OCI-LY3 (cell line): ENCODE measurements around the gene SIGLEC9.

Experiments used
- H2AFZ ChIP-seq: fragments of 200-600, 300-600 bp; shearing (Covaris generic); 2 replicates; pipeline ENCODE4 v1.6.0; 2014; ENCODE audit warnings: antibody characterized with exemption, low read depth, low read length
- H3K27ac ChIP-seq: fragments of 200-600, 300-600 bp; sonication (generic); 2 replicates; pipeline ENCODE4 v1.5.1; 2014; ENCODE audit warnings: mild to moderate bottlenecking, low read length, moderate library complexity, mixed read lengths
- H3K27me3 ChIP-seq: fragments of 200-600, 300-600 bp; sonication (generic); 2 replicates; pipeline ENCODE4 v1.6.1; 2014; ENCODE audit warnings: low read depth, low read length, mixed read lengths
- H3K36me3 ChIP-seq: fragments of 200-600, 300-600 bp; sonication (generic); replicated peaks from 2 replicates; pipeline ENCODE3; 2014; ENCODE audit warnings: low read depth, low read length, mixed read lengths
- H3K4me1 ChIP-seq: fragments of 300-600, 200-600 bp; sonication (generic); 2 replicates; pipeline ENCODE4 v1.6.1; 2014; ENCODE audit warnings: low read length, mixed read lengths
- H3K4me2 ChIP-seq: fragments of 200-600, 300-600 bp; sonication (generic); 2 replicates; pipeline ENCODE4 v1.6.1; 2014; ENCODE audit warnings: low read length, mixed read lengths
- H3K4me3 ChIP-seq: fragments of 300-600, 200-600 bp; sonication (generic); 2 replicates; pipeline ENCODE4 v1.5.1; 2014; ENCODE audit warnings: antibody characterized with exemption, mild to moderate bottlenecking, low read length, moderate library complexity
- H3K79me2 ChIP-seq: fragments of 300-600, 200-600 bp; shearing (Covaris generic); 2 replicates; pipeline ENCODE4 v1.6.1; 2014; ENCODE audit warnings: mild to moderate bottlenecking, low read length, mixed read lengths
- H3K9ac ChIP-seq: fragments of 300-600, 200-600 bp; shearing (Covaris generic); 2 replicates; pipeline ENCODE4 v1.6.0; 2014; ENCODE audit warnings: mild to moderate bottlenecking, low read length, moderate library complexity
- H3K9me3 ChIP-seq: fragments of 200-600, 300-600 bp; shearing (Covaris generic); 2 replicates; pipeline ENCODE4 v1.6.1; 2014; ENCODE audit warnings: low read length, mixed read lengths; ENCODE audit not compliant: insufficient read depth
- H4K20me1 ChIP-seq: fragments of 200-600, 300-600 bp; sonication (generic); 2 replicates; pipeline ENCODE4 v1.6.1; 2016; ENCODE audit warnings: low read length, mixed read lengths; ENCODE audit not compliant: insufficient read depth
- CTCF ChIP-seq: fragments of 200-600, 300-600 bp; sonication (generic); IDR thresholded peaks from 2 replicates; pipeline ENCODE4 v1.5.1; 2014; ENCODE audit warnings: antibody characterized with exemption, low read length, low read depth
- EZH2phosphoT487 ChIP-seq: fragments of 200-600 bp; shearing (Covaris generic); IDR thresholded peaks from 2 replicates; pipeline ENCODE4 v1.6.1; 2018; ENCODE audit warnings: antibody characterized with exemption, mixed run types, low read depth

Gene SIGLEC9

GRCh38 chr19:51122112-51122981 lies 2.4 kb upstream of the SIGLEC9 start:
- no peak for TF ChIP-seq CTCF
- TF ChIP-seq EZH2phosphoT487 = no peak
- Histone ChIP-seq H4K20me1 (no peaks in the 10 kb centered on the region), H3K4me1 (no peaks in the 10 kb centered on the region), H3K27ac (no peak overlapping the region), H2AFZ (no peak overlapping the region), H3K79me2 (no peaks in the 10 kb centered on the region), H3K9ac (no peak overlapping the region), H3K27me3 (peaks cover 11% of the 10 kb centered on the region; the same call in 1 of the 2 replicates), H3K4me2 (no peak overlapping the region), H3K36me3 (no peaks in the 10 kb centered on the region), H3K9me3 (no peaks in the 10 kb centered on the region), H3K4me3 (no peak overlapping the region)

GRCh38 chr19:51123381-51123800 lies 1.3 kb upstream of the SIGLEC9 start:
- no peak overlapping the region for H3K4me3 ChIP-seq
- H3K9me3 ChIP-seq = no peaks in the 10 kb centered on the region
- H3K4me2 ChIP-seq = no peak overlapping the region
- peaks cover 5% of the 10 kb centered on the region for H3K4me1 ChIP-seq
- H2AFZ ChIP-seq = no peak overlapping the region
- no peak overlapping the region for H3K27ac ChIP-seq
- no peaks in the 10 kb centered on the region for H3K79me2 ChIP-seq
- TF ChIP-seq CTCF = no peak
- no peak for TF ChIP-seq EZH2phosphoT487
- H3K36me3 ChIP-seq = no peaks in the 10 kb centered on the region
- no peak overlapping the region for H3K9ac ChIP-seq
- no peaks in the 10 kb centered on the region for H4K20me1 ChIP-seq
- peaks cover 7% of the 10 kb centered on the region; the same call in 1 of the 2 replicates for H3K27me3 ChIP-seq

GRCh38 chr19:51123802-51124201 lies 904 bp upstream of the SIGLEC9 start:
- no peaks in the 10 kb centered on the region for H3K9me3 ChIP-seq
- H3K79me2 ChIP-seq = no peaks in the 10 kb centered on the region
- no peak overlapping the region for H3K4me2 ChIP-seq
- no peak overlapping the region for H3K27ac ChIP-seq
- peaks cover 5% of the 10 kb centered on the region for H3K4me1 ChIP-seq
- H3K27me3 ChIP-seq = peaks cover 8% of the 10 kb centered on the region
- no peaks in the 10 kb centered on the region for H4K20me1 ChIP-seq
- H2AFZ ChIP-seq = no peak overlapping the region
- H3K36me3 ChIP-seq = no peaks in the 10 kb centered on the region
- TF ChIP-seq EZH2phosphoT487 = no peak
- TF ChIP-seq CTCF = no peak
- no peak overlapping the region for H3K4me3 ChIP-seq
- H3K9ac ChIP-seq = no peak overlapping the region

GRCh38 chr19:51124216-51124615 lies 490 bp upstream of the SIGLEC9 start:
- no peaks in the 10 kb centered on the region for H3K9me3 ChIP-seq
- no peak overlapping the region for H2AFZ ChIP-seq
- no peak overlapping the region for H3K27ac ChIP-seq
- no peak overlapping the region for H3K4me3 ChIP-seq
- no peaks in the 10 kb centered on the region for H3K36me3 ChIP-seq
- H3K4me2 ChIP-seq = no peak overlapping the region
- TF ChIP-seq EZH2phosphoT487 (no peak), CTCF (no peak)
- no peaks in the 10 kb centered on the region for H3K79me2 ChIP-seq
- no peaks in the 10 kb centered on the region for H4K20me1 ChIP-seq
- H3K27me3 ChIP-seq = peaks cover 9% of the 10 kb centered on the region
- H3K9ac ChIP-seq = no peak overlapping the region
- H3K4me1 ChIP-seq = peaks cover 5% of the 10 kb centered on the region
